CD4-positive, alpha-beta T cell treated with Interleukin-6 at 100 ng/mL for 8 hours (primary cell): ENCODE measurements around the gene TIMP3.

Experiments
- DNase-seq: peaks from one replicate; pipeline ENCODE4 v3.0.0-alpha.2; 2020; ENCODE audit warnings: mixed read lengths, low spot score

Gene TIMP3

GRCh38 chr22:32830473-32830872 is 29.0 kb downstream of the TIMP3 start:
- no peak for DNase-seq

- no peak for DNase-seq
Measured at GRCh38 chr22:32830957-32831356, 29.5 kb downstream of the TIMP3 start.

- DNase-seq: no peak
Measured at GRCh38 chr22:32831584-32831983, 30.1 kb downstream of the TIMP3 start.

GRCh38 chr22:32832174-32832573 is 30.7 kb downstream of the TIMP3 start:
- no peak for DNase-seq

GRCh38 chr22:32836280-32837123 is 35.0 kb downstream of the TIMP3 start:
- no peak for DNase-seq

GRCh38 chr22:32837142-32837541 is 35.6 kb downstream of the TIMP3 start:
- no peak for DNase-seq

- DNase-seq: no peak
Measured at GRCh38 chr22:32837803-32838202, 36.3 kb downstream of the TIMP3 start.

GRCh38 chr22:32839831-32840584 is 38.5 kb downstream of the TIMP3 start:
- no peak for DNase-seq

- DNase-seq: no peak
Measured at GRCh38 chr22:32841175-32841574, 39.7 kb downstream of the TIMP3 start.

GRCh38 chr22:32842486-32842885 is 41.0 kb downstream of the TIMP3 start:
- no peak for DNase-seq

- DNase-seq: no peak
Measured at GRCh38 chr22:32843300-32843699, 41.8 kb downstream of the TIMP3 start.

- DNase-seq: no peak
Measured at GRCh38 chr22:32844251-32844650, 42.7 kb downstream of the TIMP3 start.

- no peak for DNase-seq
Measured at GRCh38 chr22:32846780-32847491, 45.4 kb downstream of the TIMP3 start.

GRCh38 chr22:32848226-32848625 is 46.7 kb downstream of the TIMP3 start:
- DNase-seq: no peak

GRCh38 chr22:32849501-32849900 is 48.0 kb downstream of the TIMP3 start:
- no peak for DNase-seq

GRCh38 chr22:32850157-32850556 is 48.7 kb downstream of the TIMP3 start:
- DNase-seq: no peak

- DNase-seq: no peak
Measured at GRCh38 chr22:32850591-32851517, 49.3 kb downstream of the TIMP3 start.

- DNase-seq: no peak
Measured at GRCh38 chr22:32852395-32853251, 51.1 kb downstream of the TIMP3 start.

- DNase-seq: no peak
Measured at GRCh38 chr22:32853662-32854061, 52.2 kb downstream of the TIMP3 start.

GRCh38 chr22:32854351-32854804 is 52.9 kb downstream of the TIMP3 start:
- DNase-seq: no peak
